PC-3 (cell line): ENCODE data around the gene CLSTN1.

ENCODE experiments used
- CTCF ChIP-seq: fragments of 300-600 bp; sonication (generic); conservative IDR thresholded peaks from 2 replicates; pipeline ENCODE4 v1.5.1; 2017; ENCODE audit warnings: antibody characterized with exemption, low read depth, mild to moderate bottlenecking, low read length
- EZH2 ChIP-seq: fragments of 300-600 bp; sonication (generic); IDR thresholded peaks from one replicate; pipeline ENCODE4 v1.6.1; 2017; ENCODE audit warnings: antibody characterized with exemption, mild to moderate bottlenecking, low read length; ENCODE audit not compliant: unreplicated experiment
- EZH2phosphoT487 ChIP-seq: fragments of 300-600 bp; sonication (generic); IDR thresholded peaks from 2 replicates; pipeline ENCODE4 v1.6.1; 2018; ENCODE audit warnings: mild to moderate bottlenecking, antibody characterized with exemption, low read length, borderline replicate concordance

GRCh38 chr1:9784508-9785133, 39.1 kb downstream of the CLSTN1 start:
- TF ChIP-seq EZH2 (no peak), CTCF (peak; percentile 91), EZH2phosphoT487 (no peak)
